Effector memory CD8-positive, alpha-beta T cell (primary cell): Measurements from ENCODE around the gene CLPTM1L.

Source experiments
- ATAC-seq: fragments of 150-1000 bp; cut with Tn5 transposase; replicated peaks from 2 replicates; pipeline ENCODE4 v1.10.0; 2021; ENCODE audit warnings: mild to moderate bottlenecking, moderate library complexity
- DNase-seq, 3 experiments: peaks; one replicate each; pipeline ENCODE4 v3.0.0; 2021
- H3K27ac Mint-ChIP-seq, 2 donors: one replicate each; pipeline ENCODE4 v1.8.0; 2022; ENCODE audit warnings: mild to moderate bottlenecking in 2 of 2, mixed read lengths in 2 of 2, moderate library complexity in 2 of 2
- H3K27me3 Mint-ChIP-seq, 2 donors: one replicate each; pipeline ENCODE4 v1.8.0; 2022; ENCODE audit warnings: mixed read lengths in 2 of 2
- H3K36me3 Mint-ChIP-seq: one replicate; pipeline ENCODE4 v1.8.0; 2022; ENCODE audit warnings: mild to moderate bottlenecking, moderate library complexity, mixed read lengths; ENCODE audit not compliant: insufficient read depth
- H3K4me1 Mint-ChIP-seq, 2 donors: one replicate each; pipeline ENCODE4 v1.8.0; 2022; ENCODE audit warnings: low read depth in 2 of 2, mixed read lengths in 2 of 2
- H3K4me3 Mint-ChIP-seq, 2 donors: one replicate each; pipeline ENCODE4 v1.8.0; 2022; ENCODE audit warnings: mild to moderate bottlenecking in 2 of 2, mixed read lengths in 2 of 2, moderate library complexity in 2 of 2
- H3K9me3 Mint-ChIP-seq, 2 donors: one replicate each; pipeline ENCODE4 v1.8.0; 2022; ENCODE audit warnings: mixed read lengths in 2 of 2

The CLPTM1L gene

GRCh38 chr5:1320436-1321344 lies 24.2 kb downstream of the CLPTM1L start:
- Mint-ChIP-seq H3K4me1 (peaks cover 17 to 18% of the 10 kb centered on the region in 2 donors), H3K9me3 (no peaks in the 10 kb centered on the region), H3K27ac (no peak overlapping the region), H3K27me3 (no peaks in the 10 kb centered on the region), H3K36me3 (peaks cover 30% of the 10 kb centered on the region), H3K4me3 (no peak overlapping the region)
- ATAC-seq: no peak
- no peak for DNase-seq

GRCh38 chr5:1319436-1320256 lies 25.3 kb downstream of the CLPTM1L start:
- Mint-ChIP-seq H3K9me3 (no peaks in the 10 kb centered on the region), H3K4me3 (no peak overlapping the region), H3K36me3 (peaks cover 32% of the 10 kb centered on the region), H3K27me3 (no peaks in the 10 kb centered on the region), H3K27ac (no peak overlapping the region), H3K4me1 (peaks cover 27 to 28% of the 10 kb centered on the region in 2 donors)
- DNase-seq (no peak), ATAC-seq (no peak)

GRCh38 chr5:1318659-1319251 lies 26.1 kb downstream of the CLPTM1L start:
- Mint-ChIP-seq H3K27me3 (no peaks in the 10 kb centered on the region), H3K27ac (no peak overlapping the region), H3K9me3 (no peaks in the 10 kb centered on the region), H3K36me3 (peaks cover 34% of the 10 kb centered on the region), H3K4me1 (peaks cover 35 to 36% of the 10 kb centered on the region in 2 donors), H3K4me3 (no peak overlapping the region)
- DNase-seq (no peak), ATAC-seq (no peak)

- ATAC-seq (no peak), DNase-seq (no peak)
- Mint-ChIP-seq H3K9me3 (no peaks in the 10 kb centered on the region), H3K4me3 (no peak overlapping the region), H3K4me1 (peaks cover 42 to 43% of the 10 kb centered on the region in 2 donors), H3K27me3 (no peaks in the 10 kb centered on the region), H3K27ac (no peak overlapping the region), H3K36me3 (peaks cover 37% of the 10 kb centered on the region)
These were observed 26.9 kb downstream of the CLPTM1L start for GRCh38 chr5:1317921-1318565.

GRCh38 chr5:1316588-1317340 lies 28.1 kb downstream of the CLPTM1L start:
- ATAC-seq (no peak), DNase-seq (no peak)
- Mint-ChIP-seq H3K27ac (peak overlapping the region; percentile 57 to 69), H3K36me3 (peaks cover 44% of the 10 kb centered on the region), H3K27me3 (no peaks in the 10 kb centered on the region), H3K4me1 (peaks cover 52 to 55% of the 10 kb centered on the region in 2 donors), H3K4me3 (peak overlapping the region; percentile 80 to 82), H3K9me3 (no peaks in the 10 kb centered on the region)

GRCh38 chr5:1315709-1316587 lies 29.0 kb downstream of the CLPTM1L start:
- Mint-ChIP-seq H3K36me3 (peaks cover 37% of the 10 kb centered on the region), H3K27ac (peak overlapping the region; percentile 57 to 69), H3K4me1 (peaks cover 54 to 56% of the 10 kb centered on the region in 2 donors), H3K4me3 (peak overlapping the region; percentile 80 to 82), H3K9me3 (no peaks in the 10 kb centered on the region), H3K27me3 (no peaks in the 10 kb centered on the region)
- ATAC-seq (peak; percentile 49), DNase-seq (peak; percentile 32 to 44 (median 34))

GRCh38 chr5:1315018-1315708 lies 29.7 kb downstream of the CLPTM1L start:
- Mint-ChIP-seq H3K4me1 (peaks cover 54 to 56% of the 10 kb centered on the region in 2 donors), H3K9me3 (no peaks in the 10 kb centered on the region), H3K27me3 (no peaks in the 10 kb centered on the region), H3K36me3 (peaks cover 34% of the 10 kb centered on the region), H3K4me3 (peak overlapping the region; percentile 80 to 82), H3K27ac (peak overlapping the region in 1 of 2 donors; percentile 69)
- DNase-seq (no peak), ATAC-seq (no peak)

- no peak for DNase-seq
- peaks cover 30% of the 10 kb centered on the region for H3K36me3 Mint-ChIP-seq
- peaks cover 54 to 56% of the 10 kb centered on the region in 2 donors for H3K4me1 Mint-ChIP-seq
- no peak overlapping the region for H3K27ac Mint-ChIP-seq
- no peak for ATAC-seq
- peak overlapping the region; percentile 80 to 82 for H3K4me3 Mint-ChIP-seq
- H3K27me3 Mint-ChIP-seq: no peaks in the 10 kb centered on the region
- no peaks in the 10 kb centered on the region for H3K9me3 Mint-ChIP-seq
These were observed 30.3 kb downstream of the CLPTM1L start for GRCh38 chr5:1314564-1314982.

GRCh38 chr5:1312993-1313833 lies 31.7 kb downstream of the CLPTM1L start:
- Mint-ChIP-seq H3K27ac (peak overlapping the region; percentile 76 to 84), H3K4me3 (peak overlapping the region; percentile 73 to 74), H3K27me3 (no peaks in the 10 kb centered on the region), H3K36me3 (peaks cover 21% of the 10 kb centered on the region), H3K9me3 (no peaks in the 10 kb centered on the region), H3K4me1 (peaks cover 54 to 56% of the 10 kb centered on the region in 2 donors)
- peak; percentile 69 for ATAC-seq
- DNase-seq: peak; percentile 51 to 57 (median 52)

- Mint-ChIP-seq H3K36me3 (peaks cover 20% of the 10 kb centered on the region), H3K9me3 (no peaks in the 10 kb centered on the region), H3K27me3 (no peaks in the 10 kb centered on the region), H3K4me1 (peaks cover 52 to 53% of the 10 kb centered on the region in 2 donors), H3K4me3 (peak overlapping the region; percentile 73 to 74), H3K27ac (peak overlapping the region; percentile 79 to 84)
- DNase-seq (peak; percentile 50 to 56 (median 51)), ATAC-seq (peak; percentile 64)
These were observed 32.7 kb downstream of the CLPTM1L start for GRCh38 chr5:1312206-1312605.
